ENCODE data around the gene MOSPD3. TPM values are rescaled to one million over a fixed set of nuclear protein-coding genes. Genes with fewer than 3 reads are reported as not detected.

Gene MOSPD3
- total and polyA plus RNA-seq, 10 of the 15 experiments (the other 5 are each of a cell fraction or from before 2014, with no cell fraction given): 0.61 to 13.6 (median 4.1) TPM

- TF ChIP-seq ZBTB4 (CRISPR knock-in tag; IDR thresholded peaks at IDR 0.05) (no peak), TCF3 (IDR thresholded peaks at IDR 0.05; ENCODE audit: borderline replicate concordance, insufficient read depth, low read depth, low read length) (no peak), NFIC (IDR thresholded peaks at IDR 0.05; ENCODE audit: low read depth, low read length) (no peak), PAX5 (IDR thresholded peaks at IDR 0.05; ENCODE audit: borderline replicate concordance, low read depth, low read length) (no peak), ZNF207 (IDR thresholded peaks at IDR 0.05; ENCODE audit: borderline replicate concordance) (no peak; the same call in 1 of the 2 replicates), MXI1 (IDR thresholded peaks at IDR 0.05; ENCODE audit: low read depth, low read length) (peak; percentile 67), ATF2 (IDR thresholded peaks at IDR 0.05; ENCODE audit: low read length) (no peak), SREBF1 (IDR thresholded peaks at IDR 0.05; ENCODE audit: low read length) (no peak), E2F8 (IDR thresholded peaks at IDR 0.05; ENCODE audit: low read depth, partially characterized antibody) (no peak), FOS (IDR thresholded peaks at IDR 0.05; ENCODE audit: borderline replicate concordance, extremely low read depth, insufficient read length) (peak; percentile 57), ZNF24 (IDR thresholded peaks at IDR 0.05) (no peak), RELA (IDR thresholded peaks at IDR 0.05; ENCODE audit: borderline replicate concordance, partially characterized antibody) (no peak), BACH1 (IDR thresholded peaks at IDR 0.05; ENCODE audit: borderline replicate concordance) (no peak), USF2 (IDR thresholded peaks at IDR 0.05; ENCODE audit: borderline replicate concordance, low read depth, low read length) (no peak), SMAD1 (IDR thresholded peaks at IDR 0.05; ENCODE audit: low read depth, partially characterized antibody) (no peak), ZBED1 (IDR thresholded peaks at IDR 0.05; ENCODE audit: borderline replicate concordance) (no peak), SPI1 (IDR thresholded peaks at IDR 0.05; ENCODE audit: borderline replicate concordance, insufficient read depth, low read depth, low read length) (no peak), ESRRA (IDR thresholded peaks at IDR 0.05; ENCODE audit: low read length) (no peak), HDAC6 (IDR thresholded peaks at IDR 0.05; ENCODE audit: unreplicated experiment) (no peak), JUND (IDR thresholded peaks at IDR 0.05; ENCODE audit: low read depth, low read length) (no peak), CBX5 (IDR thresholded peaks at IDR 0.05; ENCODE audit: low read depth) (no peak), JUNB (IDR thresholded peaks at IDR 0.05) (no peak)
Measured at GRCh38 chr7:100611983-100612729, at the start of gene MOSPD3 (continued).
